GM12875 (cell line): ENCODE results near the gene SYDE1.

Source experiments
- H3K4me3 ChIP-seq: one replicate; pipeline ENCODE4 v1.5.1; 2011; ENCODE audit warnings: low read depth, low read length, control low read depth
- TF ChIP-seq, protein P1 (sequence below): IDR thresholded peaks from 2 replicates; pipeline ENCODE4 v1.5.1; 2011; ENCODE audit warnings: low read depth, mild to moderate bottlenecking, control low read depth, inconsistent platforms, low read length, moderate library complexity, borderline replicate concordance; ENCODE audit not compliant: insufficient read depth

Gene SYDE1

GRCh38 chr19:15122331-15123030 lies 15.3 kb downstream of the SYDE1 start:
- H3K4me3 ChIP-seq, result no peak overlapping the region
- TF ChIP-seq, protein P1, sequence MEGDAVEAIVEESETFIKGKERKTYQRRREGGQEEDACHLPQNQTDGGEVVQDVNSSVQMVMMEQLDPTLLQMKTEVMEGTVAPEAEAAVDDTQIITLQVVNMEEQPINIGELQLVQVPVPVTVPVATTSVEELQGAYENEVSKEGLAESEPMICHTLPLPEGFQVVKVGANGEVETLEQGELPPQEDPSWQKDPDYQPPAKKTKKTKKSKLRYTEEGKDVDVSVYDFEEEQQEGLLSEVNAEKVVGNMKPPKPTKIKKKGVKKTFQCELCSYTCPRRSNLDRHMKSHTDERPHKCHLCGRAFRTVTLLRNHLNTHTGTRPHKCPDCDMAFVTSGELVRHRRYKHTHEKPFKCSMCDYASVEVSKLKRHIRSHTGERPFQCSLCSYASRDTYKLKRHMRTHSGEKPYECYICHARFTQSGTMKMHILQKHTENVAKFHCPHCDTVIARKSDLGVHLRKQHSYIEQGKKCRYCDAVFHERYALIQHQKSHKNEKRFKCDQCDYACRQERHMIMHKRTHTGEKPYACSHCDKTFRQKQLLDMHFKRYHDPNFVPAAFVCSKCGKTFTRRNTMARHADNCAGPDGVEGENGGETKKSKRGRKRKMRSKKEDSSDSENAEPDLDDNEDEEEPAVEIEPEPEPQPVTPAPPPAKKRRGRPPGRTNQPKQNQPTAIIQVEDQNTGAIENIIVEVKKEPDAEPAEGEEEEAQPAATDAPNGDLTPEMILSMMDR, result no peak

DNA sequence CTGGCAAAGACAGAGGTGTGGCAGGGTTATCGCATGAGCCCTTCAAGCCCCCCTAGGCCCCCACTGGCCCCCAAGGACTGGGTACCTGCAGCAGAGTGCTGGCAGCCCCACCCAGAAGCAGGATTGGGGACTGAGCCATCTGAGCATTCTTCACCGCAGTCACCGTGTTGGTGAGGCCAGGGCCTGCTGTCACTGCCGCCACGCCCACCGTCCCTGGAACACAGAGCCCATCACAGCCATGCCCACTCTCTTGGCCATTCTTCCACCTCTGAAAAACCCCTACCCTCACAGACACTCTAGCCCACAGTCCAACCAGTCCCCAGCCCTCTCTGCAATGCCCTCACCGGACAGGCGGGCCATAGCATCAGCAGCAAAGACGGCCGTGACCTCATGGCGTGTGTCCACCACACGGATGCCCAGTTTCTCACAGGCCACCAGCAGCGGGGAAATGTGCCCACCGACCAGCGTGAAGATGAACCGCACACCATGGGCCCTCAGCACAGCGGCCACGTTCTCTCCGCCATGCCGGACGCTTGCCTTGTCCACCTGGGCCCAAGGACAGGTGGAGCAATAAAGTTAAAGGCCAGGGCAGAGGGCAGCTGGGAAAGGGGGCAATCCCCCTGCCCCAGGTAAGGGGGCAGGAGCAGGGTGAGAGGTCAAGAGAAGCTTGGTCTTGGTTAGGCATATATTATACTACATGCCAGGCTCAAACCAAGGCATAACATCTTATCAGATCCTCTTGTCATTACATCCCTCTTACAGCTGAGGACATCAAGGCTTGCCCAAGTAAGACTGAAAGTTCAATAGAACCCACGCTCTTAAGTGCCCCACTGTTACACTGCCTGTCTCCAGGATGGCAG lies 16.1 kb downstream of the SYDE1 start:
- H3K4me3 ChIP-seq, result no peak overlapping the region
- TF ChIP-seq, protein P1, result no peak

- TF ChIP-seq, protein P1, result no peak
- H3K4me3 ChIP-seq, result no peak overlapping the region
Observed at GRCh38 chr19:15123900-15124299, 16.7 kb downstream of the SYDE1 start.

DNA sequence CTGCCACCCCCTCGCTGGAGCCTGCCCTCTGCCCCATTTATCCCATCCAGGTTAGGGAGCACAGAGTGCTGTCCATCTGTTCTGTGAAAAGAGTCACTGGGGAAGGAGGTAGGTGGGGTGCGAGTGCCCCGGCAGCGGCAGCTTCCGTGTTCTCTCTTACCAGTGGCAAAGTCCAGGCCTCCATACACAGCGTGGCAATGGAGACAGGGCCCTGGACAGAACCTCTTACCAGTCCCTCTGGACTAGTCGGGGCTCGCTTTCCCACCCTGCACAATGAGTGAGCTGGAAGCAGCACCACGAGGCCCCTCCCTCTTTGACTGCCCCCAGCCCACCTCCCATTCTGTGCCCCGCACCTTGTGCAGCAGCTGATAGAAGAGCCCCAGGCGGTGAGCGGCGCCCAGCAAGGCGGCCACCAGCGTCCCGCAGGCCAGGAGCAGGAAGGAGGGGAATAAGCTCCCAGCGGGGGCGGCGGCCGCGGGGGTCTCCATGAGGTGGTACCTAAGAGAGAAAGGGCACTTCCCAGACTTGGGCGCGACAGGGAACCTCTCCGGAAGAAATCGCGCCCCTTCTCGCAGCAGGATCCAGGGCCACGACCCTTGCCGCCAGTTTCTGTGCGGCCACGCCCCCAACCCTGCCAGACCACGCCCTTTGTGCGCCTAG lies 17.5 kb downstream of the SYDE1 start:
- peak overlapping the region; percentile 85 for H3K4me3 ChIP-seq
- TF ChIP-seq, protein P1, result no peak

- peak overlapping the region; percentile 85 for H3K4me3 ChIP-seq
- TF ChIP-seq, protein P1, result no peak
Observed at GRCh38 chr19:15125232-15126067, 18.2 kb downstream of the SYDE1 start.

DNA sequence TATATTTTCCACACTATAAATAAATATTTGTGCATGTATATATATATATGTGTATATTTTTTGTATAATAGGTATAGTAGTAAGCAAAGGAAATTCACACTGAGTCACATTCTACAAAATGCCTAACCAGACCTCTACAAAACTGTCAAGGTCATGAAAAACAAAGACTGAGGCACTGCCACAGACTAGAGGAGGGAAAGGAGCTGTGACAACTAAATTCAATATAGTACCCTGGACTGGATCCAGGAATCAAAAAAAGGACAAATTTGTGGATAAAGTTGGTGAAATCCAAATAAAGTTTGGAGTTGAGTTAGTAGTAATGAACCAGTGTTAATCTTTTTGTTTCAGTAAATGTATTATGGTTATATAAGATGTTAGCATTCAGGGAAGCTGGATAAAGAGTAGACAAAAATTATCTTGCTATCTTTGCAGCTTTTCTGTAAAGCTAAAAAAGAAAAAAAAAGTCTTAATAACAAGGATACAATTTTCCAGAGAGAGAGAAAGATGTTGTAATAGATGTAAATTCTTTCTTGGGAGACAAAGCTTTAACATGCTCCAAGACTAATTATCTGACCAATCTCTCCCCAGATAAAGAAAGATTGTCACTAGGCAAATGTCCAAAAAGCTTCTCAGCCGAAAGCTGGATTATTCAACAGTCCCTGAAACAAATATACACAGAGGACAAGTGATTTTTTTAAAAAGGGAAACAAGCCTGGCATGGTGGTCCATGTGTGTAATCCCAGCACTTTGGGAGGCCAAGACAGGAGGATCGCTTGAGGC lies 19.1 kb downstream of the SYDE1 start:
- TF ChIP-seq, protein P1, result no peak
- H3K4me3 ChIP-seq, result no peak overlapping the region
